CD8-positive, alpha-beta memory T cell (primary cell): ENCODE measurements around the gene ERFL. TPM values are rescaled to one million over a fixed set of nuclear protein-coding genes. Genes with fewer than 3 reads are reported as not detected.
"Not testable (repeated sequence)": the region's sequence is repeated elsewhere in the genome, so short reads cannot be mapped to it uniquely, and the experiment has no call there.

ENCODE experiments used
- CTCF ChIA-PET: fragments of 350-600 bp; sonication (Branson Sonifier 250); formaldehyde crosslinking; loops from one replicate; lab custom pipeline; 2021; ENCODE audit warnings: antibody characterized with exemption; lab: Charles Lee
- POLR2A ChIA-PET: fragments of 350-600 bp; sonication (Branson Sonifier 250); formaldehyde crosslinking; loops from one replicate; lab custom pipeline; 2021; ENCODE audit warnings: antibody characterized with exemption; lab: Charles Lee
- DNase-seq, 5 donors: peaks; one replicate each; pipeline versions ENCODE4 v3.0.0 to v3.0.0-alpha.2; 2020 to 2022; ENCODE audit warnings: mixed read lengths in 1 of 5
- H3K27ac ChIP-seq: one replicate; pipeline ENCODE4 v1.7.0; 2013; ENCODE audit warnings: low read depth, mild to moderate bottlenecking, low read length, moderate library complexity
- H3K27me3 ChIP-seq: 2 replicates; pipeline ENCODE4 v1.7.0; 2013; ENCODE audit warnings: low read length, mild to moderate bottlenecking; ENCODE audit not compliant: insufficient read depth, poor library complexity, severe bottlenecking
- H3K36me3 ChIP-seq: 2 replicates; pipeline ENCODE4 v1.7.0; 2013; ENCODE audit warnings: mild to moderate bottlenecking, low read length, moderate library complexity; ENCODE audit not compliant: insufficient read depth
- H3K4me1 ChIP-seq: 2 replicates; pipeline ENCODE4 v1.7.0; 2013; ENCODE audit warnings: mild to moderate bottlenecking, low read length, moderate library complexity; ENCODE audit not compliant: insufficient read depth
- H3K4me3 ChIP-seq: 2 replicates; pipeline ENCODE4 v1.7.0; 2013; ENCODE audit warnings: mild to moderate bottlenecking, low read length
- H3K9me3 ChIP-seq: 2 replicates; pipeline ENCODE4 v1.7.0; 2013; ENCODE audit warnings: mild to moderate bottlenecking, low read length
- H3K27ac Mint-ChIP-seq, 8 donors: one replicate each; pipeline ENCODE4 v1.8.0; 2020 to 2021; ENCODE audit warnings: mixed read lengths in 8 of 8, mild to moderate bottlenecking in 6 of 8, inconsistent platforms in 3 of 8, moderate library complexity in 3 of 8
- H3K27me3 Mint-ChIP-seq, 2 donors: one replicate each; pipeline ENCODE4 v1.8.0; 2020 to 2021; ENCODE audit warnings: mixed read lengths in 2 of 2, mild to moderate bottlenecking in 1 of 2, moderate library complexity in 1 of 2
- H3K36me3 Mint-ChIP-seq, 3 donors: one replicate each; pipeline ENCODE4 v1.8.0; 2020 to 2021; ENCODE audit warnings: mixed read lengths in 3 of 3, inconsistent platforms in 1 of 3, mild to moderate bottlenecking in 1 of 3
- H3K4me1 Mint-ChIP-seq, 3 donors: one replicate each; pipeline ENCODE4 v1.8.0; 2020 to 2021; ENCODE audit warnings: mixed read lengths in 3 of 3, inconsistent platforms in 1 of 3, mild to moderate bottlenecking in 1 of 3
- H3K4me3 Mint-ChIP-seq, 7 donors: one replicate each; pipeline ENCODE4 v1.8.0; 2020 to 2021; ENCODE audit warnings: mixed read lengths in 7 of 7, mild to moderate bottlenecking in 6 of 7, moderate library complexity in 4 of 7, inconsistent platforms in 2 of 7
- H3K9me3 Mint-ChIP-seq, 5 donors: one replicate each; pipeline ENCODE4 v1.8.0; 2020 to 2022; ENCODE audit warnings: mixed read lengths in 5 of 5, mild to moderate bottlenecking in 3 of 5, moderate library complexity in 2 of 5, inconsistent platforms in 1 of 5
- polyA plus RNA-seq: library from polyadenylated mRNA; unstranded; fragments of 300-500 nt; fragmentation: Illumina TruSeq; gene quantifications from one replicate; pipeline ENCODE4 v1.2.3, GENCODE V29; 2021
- total RNA-seq, 2 experiments: library from RNA; stranded (reverse); gene quantifications; one replicate each; pipeline ENCODE4 v1.2.3, GENCODE V29; 2021

ERFL gene
- total and polyA plus RNA-seq, 3 experiments from 2014 or later, result 1.3 to 1.4 TPM; not detected in 1

GRCh38 chr19:41919948-41920712, 8.1 kb downstream of the ERFL start:
- Mint-ChIP-seq H3K4me3 (no peak overlapping the region), H3K4me1 (peaks cover 9 to 15% (median 9%) of the 10 kb centered on the region in 3 donors), H3K27ac (no peak overlapping the region), H3K9me3 (no peaks in the 10 kb centered on the region), H3K27me3 (peaks cover 11 to 16% of the 10 kb centered on the region in 2 donors), H3K36me3 (no peaks in the 10 kb centered on the region)
- no peaks in the 10 kb centered on the region for H3K36me3 ChIP-seq
- DNase-seq, result peak in 1 of 5 donors; percentile 47
- POLR2A ChIA-PET, result no interaction called here
- no peaks in the 10 kb centered on the region for H3K9me3 ChIP-seq
- H3K27me3 ChIP-seq, result peaks cover 18% of the 10 kb centered on the region
- no peak overlapping the region for H3K27ac ChIP-seq
- H3K4me3 ChIP-seq, result no peak overlapping the region
- H3K4me1 ChIP-seq, result peaks cover 25% of the 10 kb centered on the region
- CTCF ChIA-PET, result interaction anchor here (0.6 to 1.3 kb wide), 2 partner anchors 14 to 45 kb away, joined by 3 to 4 read pairs; no protein-coding TSS in a partner anchor

GRCh38 chr19:41918653-41919244, 9.5 kb downstream of the ERFL start:
- Mint-ChIP-seq H3K4me3 (no peak overlapping the region), H3K27ac (no peak overlapping the region), H3K27me3 (peaks cover 15 to 21% of the 10 kb centered on the region in 2 donors), H3K9me3 (no peaks in the 10 kb centered on the region), H3K36me3 (no peaks in the 10 kb centered on the region), H3K4me1 (peaks cover 14 to 22% (median 16%) of the 10 kb centered on the region in 3 donors)
- peaks cover 36% of the 10 kb centered on the region for H3K4me1 ChIP-seq
- H3K4me3 ChIP-seq, result no peak overlapping the region
- H3K27me3 ChIP-seq, result peaks cover 30% of the 10 kb centered on the region
- DNase-seq, result no peak
- H3K27ac ChIP-seq, result no peak overlapping the region
- CTCF ChIA-PET, result interaction anchor here (1.3 kb wide), 1 partner anchor 15 kb away, joined by 4 read pairs; no protein-coding TSS in a partner anchor
- H3K9me3 ChIP-seq, result no peaks in the 10 kb centered on the region
- POLR2A ChIA-PET, result no interaction called here
- H3K36me3 ChIP-seq, result no peaks in the 10 kb centered on the region

DNA sequence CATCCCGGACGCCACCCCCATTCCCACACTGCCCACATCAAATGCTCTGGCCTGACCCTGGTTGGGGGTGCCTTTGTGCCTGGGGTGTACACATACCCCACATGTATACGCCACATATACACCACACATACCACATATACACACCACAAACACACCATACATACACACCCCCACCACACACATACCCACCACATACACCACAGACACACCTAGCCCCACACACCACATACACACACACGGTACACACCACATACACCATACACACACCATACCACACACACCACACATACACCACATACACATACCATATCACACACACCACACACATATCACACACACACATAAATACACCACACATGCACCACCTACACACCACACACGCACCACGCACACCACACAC, 10.2 kb downstream of the ERFL start:
- Mint-ChIP-seq H3K9me3 (no peaks in the 10 kb centered on the region), H3K36me3 (no peaks in the 10 kb centered on the region), H3K4me1 (peaks cover 15 to 25% (median 15%) of the 10 kb centered on the region in 3 donors), H3K27ac (no peak overlapping the region), H3K27me3 (peaks cover 15 to 20% of the 10 kb centered on the region in 2 donors), H3K4me3 (no peak overlapping the region)
- ChIA-PET CTCF (no interaction called here), POLR2A (no interaction called here)
- H3K27ac ChIP-seq, result no peak overlapping the region
- H3K4me3 ChIP-seq, result no peak overlapping the region
- DNase-seq, result no peak
- H3K27me3 ChIP-seq, result peaks cover 36% of the 10 kb centered on the region
- no peaks in the 10 kb centered on the region for H3K9me3 ChIP-seq
- no peaks in the 10 kb centered on the region for H3K36me3 ChIP-seq
- H3K4me1 ChIP-seq, result peaks cover 42% of the 10 kb centered on the region

DNA sequence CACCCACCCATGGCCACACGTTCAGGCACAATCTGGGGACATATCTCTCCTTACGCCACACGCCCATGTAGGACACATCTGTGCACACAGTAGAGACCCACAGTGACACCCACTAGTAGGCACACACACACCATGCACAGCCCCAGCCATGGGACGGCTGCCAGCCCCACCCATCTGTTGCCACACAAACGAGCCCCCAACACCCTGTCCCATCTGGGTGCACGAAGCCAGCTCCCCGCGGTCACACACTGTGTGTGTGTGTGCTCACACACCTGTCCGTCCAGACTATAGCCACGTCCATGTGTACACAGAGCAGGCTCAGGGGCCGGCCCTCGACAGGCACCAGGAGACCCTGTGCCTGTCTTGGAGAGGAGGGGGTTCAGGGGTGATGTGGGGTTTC, 10.6 kb downstream of the ERFL start:
- Histone ChIP-seq H3K4me3 (no peak overlapping the region), H3K36me3 (no peaks in the 10 kb centered on the region), H3K27me3 (peaks cover 36% of the 10 kb centered on the region), H3K27ac (no peak overlapping the region), H3K9me3 (no peaks in the 10 kb centered on the region), H3K4me1 (peaks cover 42% of the 10 kb centered on the region)
- no peak overlapping the region for H3K4me3 Mint-ChIP-seq
- H3K9me3 Mint-ChIP-seq, result no peaks in the 10 kb centered on the region
- no peaks in the 10 kb centered on the region for H3K36me3 Mint-ChIP-seq
- no peak for DNase-seq
- ChIA-PET CTCF (no interaction called here), POLR2A (no interaction called here)
- peaks cover 15 to 18% of the 10 kb centered on the region in 2 donors for H3K27me3 Mint-ChIP-seq
- H3K27ac Mint-ChIP-seq, result no peak overlapping the region
- H3K4me1 Mint-ChIP-seq, result peaks cover 15 to 27% (median 15%) of the 10 kb centered on the region in 3 donors

GRCh38 chr19:41915776-41916414, 12.4 kb downstream of the ERFL start:
- H3K9me3 Mint-ChIP-seq, result no peaks in the 10 kb centered on the region
- no peaks in the 10 kb centered on the region for H3K9me3 ChIP-seq
- H3K36me3 Mint-ChIP-seq, result no peaks in the 10 kb centered on the region
- no peak overlapping the region for H3K4me3 Mint-ChIP-seq
- no peak overlapping the region for H3K27ac Mint-ChIP-seq
- ChIA-PET CTCF (no interaction called here), POLR2A (interaction anchor here (0.6 kb wide), 1 partner anchor 42 kb away, joined by 4 read pairs; no protein-coding TSS in a partner anchor)
- peak overlapping the region; percentile 25 for H3K4me3 ChIP-seq
- no peak overlapping the region for H3K27ac ChIP-seq
- DNase-seq, result no peak
- peaks cover 36% of the 10 kb centered on the region for H3K27me3 ChIP-seq
- H3K27me3 Mint-ChIP-seq, result peaks cover 8 to 19% of the 10 kb centered on the region in 2 donors
- H3K36me3 ChIP-seq, result no peaks in the 10 kb centered on the region
- peaks cover 51% of the 10 kb centered on the region for H3K4me1 ChIP-seq
- peaks cover 24 to 35% (median 29%) of the 10 kb centered on the region in 3 donors for H3K4me1 Mint-ChIP-seq

DNA sequence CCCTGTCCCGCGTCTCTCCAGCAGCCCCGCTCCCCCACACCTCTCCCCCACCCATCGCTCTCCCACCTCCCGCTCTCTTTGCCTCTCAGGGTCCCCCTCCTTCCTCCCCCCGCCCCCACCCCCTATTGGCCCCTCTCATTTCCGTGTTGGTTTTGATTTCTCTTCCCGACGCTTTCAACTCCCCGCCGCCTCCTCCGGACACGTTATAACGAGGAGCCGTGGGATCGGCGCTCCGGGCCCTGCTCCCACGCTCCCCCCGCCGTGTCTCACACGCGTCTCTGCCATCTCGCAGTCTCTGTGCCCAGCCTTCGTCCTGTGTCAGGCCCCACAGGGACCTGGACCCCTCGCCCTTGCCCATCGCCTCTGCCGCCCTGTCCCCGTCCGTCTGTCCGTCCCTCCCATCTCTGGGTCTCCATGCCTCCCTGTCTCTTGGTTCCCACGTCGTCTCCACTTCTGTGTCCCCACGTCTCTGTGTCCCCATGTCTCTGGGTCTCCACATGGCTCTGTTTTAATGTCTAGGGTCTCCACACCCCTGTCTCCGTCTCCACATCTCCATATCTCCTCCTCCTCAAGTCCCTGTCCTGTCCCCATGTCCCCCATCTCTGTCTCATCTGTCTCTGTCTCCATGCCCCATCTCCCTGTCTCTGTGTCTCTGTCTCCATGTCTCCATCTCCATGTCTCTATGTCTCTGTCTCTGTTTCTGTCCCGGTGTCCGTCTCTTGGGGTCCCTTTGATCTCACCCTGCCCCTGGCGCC, 13.1 kb downstream of the ERFL start:
- POLR2A ChIA-PET, result no interaction called here
- H3K36me3 Mint-ChIP-seq, result no peaks in the 10 kb centered on the region
- H3K36me3 ChIP-seq, result no peaks in the 10 kb centered on the region
- no peaks in the 10 kb centered on the region for H3K9me3 ChIP-seq
- H3K4me3 Mint-ChIP-seq, result peak overlapping the region in 1 of 7 donors; percentile 30
- no peak for DNase-seq
- H3K9me3 Mint-ChIP-seq, result no peaks in the 10 kb centered on the region
- peaks cover 8 to 19% of the 10 kb centered on the region in 2 donors for H3K27me3 Mint-ChIP-seq
- peaks cover 31 to 42% (median 35%) of the 10 kb centered on the region in 3 donors for H3K4me1 Mint-ChIP-seq
- CTCF ChIA-PET, result no interaction called here
- no peak overlapping the region for H3K27ac ChIP-seq
- H3K27ac Mint-ChIP-seq, result no peak overlapping the region
- H3K4me3 ChIP-seq, result peak overlapping the region; percentile 25
- H3K27me3 ChIP-seq, result peaks cover 36% of the 10 kb centered on the region
- peaks cover 55% of the 10 kb centered on the region for H3K4me1 ChIP-seq

DNA sequence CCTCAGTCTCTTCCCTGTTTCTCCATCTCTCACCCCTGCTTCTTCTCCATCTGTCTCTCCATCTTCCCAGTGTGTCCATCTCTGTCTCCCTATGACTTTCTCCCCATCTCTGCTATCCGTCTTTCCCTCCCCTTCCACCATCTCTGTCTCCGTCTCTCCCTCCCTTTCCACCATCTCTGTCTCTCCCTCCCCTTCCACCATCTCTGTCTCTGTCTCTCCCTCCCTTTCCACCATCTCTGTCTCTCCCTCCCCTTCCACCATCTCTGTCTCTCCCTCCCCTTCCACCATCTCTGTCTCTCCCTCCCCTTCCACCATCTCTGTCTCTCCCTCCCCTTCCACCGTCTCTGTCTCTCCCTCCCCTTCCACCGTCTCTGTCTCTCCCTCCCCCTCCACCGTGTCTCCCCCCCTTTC, 13.8 kb downstream of the ERFL start:
- H3K36me3 Mint-ChIP-seq, POLR2A ChIA-PET, H3K9me3 Mint-ChIP-seq, CTCF ChIA-PET, H3K4me3 ChIP-seq, DNase-seq, H3K9me3 ChIP-seq, H3K27ac ChIP-seq, H3K36me3 ChIP-seq: not testable (repeated sequence)
- peaks cover 55% of the 10 kb centered on the region for H3K4me1 ChIP-seq
- Mint-ChIP-seq H3K27me3 (peaks cover 8 to 19% of the 10 kb centered on the region in 2 donors), H3K27ac (peak overlapping the region in 2 of 8 donors; percentile 34 to 61), H3K4me3 (peak overlapping the region in 2 of 7 donors; percentile 28 to 34), H3K4me1 (peaks cover 34 to 46% (median 35%) of the 10 kb centered on the region in 3 donors)
- H3K27me3 ChIP-seq, result peaks cover 36% of the 10 kb centered on the region
